GM18870 (cell line): ENCODE results near the gene NR4A3.
"Not testable (repeated sequence)": the region's sequence is repeated elsewhere in the genome, so short reads cannot be mapped to it uniquely, and the experiment has no call there.

ENCODE experiments used
- ATAC-seq: cut with Tn5 transposase; IDR thresholded peaks from one replicate; pipeline ENCODE4 v1.9.1; 2021; ENCODE audit warnings: moderate library complexity; ENCODE audit not compliant: unreplicated experiment

The NR4A3 gene

GRCh38 chr9:99821396-99822108, at the start of gene NR4A3:
Gene NR4A3 (plus strand): TSS chr9:99821885. CDS start chr9:99828043, 6,158 bp downstream.
- peak; percentile 34 for ATAC-seq

- ATAC-seq = no peak
These were observed 48.1 kb upstream of the NR4A3 start for GRCh38 chr9:99773468-99774138.

- no peak for ATAC-seq
These were observed 43.4 kb upstream of the NR4A3 start for GRCh38 chr9:99778308-99778707.

GRCh38 chr9:99778836-99779235, 42.8 kb upstream of the NR4A3 start:
- ATAC-seq = no peak

GRCh38 chr9:99779277-99779676, 42.4 kb upstream of the NR4A3 start:
- no peak for ATAC-seq

- ATAC-seq = not testable (repeated sequence)
These were observed 39.3 kb upstream of the NR4A3 start for GRCh38 chr9:99782349-99782748.

GRCh38 chr9:99782962-99783718, 38.5 kb upstream of the NR4A3 start:
- ATAC-seq = no peak

GRCh38 chr9:99783799-99784198, 37.9 kb upstream of the NR4A3 start:
- ATAC-seq = no peak

GRCh38 chr9:99785010-99785590, 36.6 kb upstream of the NR4A3 start:
- ATAC-seq = no peak

GRCh38 chr9:99787556-99787955, 34.1 kb upstream of the NR4A3 start:
- no peak for ATAC-seq

- ATAC-seq = no peak
These were observed 28.2 kb upstream of the NR4A3 start for GRCh38 chr9:99793528-99793927.

GRCh38 chr9:99796231-99796630, 25.5 kb upstream of the NR4A3 start:
- no peak for ATAC-seq

GRCh38 chr9:99801775-99802174, 19.9 kb upstream of the NR4A3 start:
- no peak for ATAC-seq

- ATAC-seq = no peak
These were observed 18.0 kb upstream of the NR4A3 start for GRCh38 chr9:99803694-99804093.

- no peak for ATAC-seq
These were observed 14.3 kb upstream of the NR4A3 start for GRCh38 chr9:99807276-99807852.

- no peak for ATAC-seq
These were observed 13.7 kb upstream of the NR4A3 start for GRCh38 chr9:99807956-99808355.

- no peak for ATAC-seq
These were observed 13.2 kb upstream of the NR4A3 start for GRCh38 chr9:99808454-99808853.

- ATAC-seq = no peak
These were observed 11.9 kb upstream of the NR4A3 start for GRCh38 chr9:99809586-99810319.

- no peak for ATAC-seq
These were observed 10.5 kb upstream of the NR4A3 start for GRCh38 chr9:99811172-99811571.

GRCh38 chr9:99811598-99812383, 9.9 kb upstream of the NR4A3 start:
- no peak for ATAC-seq
